Measurements from ENCODE around the gene C1R. TPM values are rescaled to one million over a fixed set of nuclear protein-coding genes. Genes with fewer than 3 reads are reported as not detected.

Gene C1R
- total RNA-seq, 1 donor from 2014 or later: 2.5 TPM

DNA sequence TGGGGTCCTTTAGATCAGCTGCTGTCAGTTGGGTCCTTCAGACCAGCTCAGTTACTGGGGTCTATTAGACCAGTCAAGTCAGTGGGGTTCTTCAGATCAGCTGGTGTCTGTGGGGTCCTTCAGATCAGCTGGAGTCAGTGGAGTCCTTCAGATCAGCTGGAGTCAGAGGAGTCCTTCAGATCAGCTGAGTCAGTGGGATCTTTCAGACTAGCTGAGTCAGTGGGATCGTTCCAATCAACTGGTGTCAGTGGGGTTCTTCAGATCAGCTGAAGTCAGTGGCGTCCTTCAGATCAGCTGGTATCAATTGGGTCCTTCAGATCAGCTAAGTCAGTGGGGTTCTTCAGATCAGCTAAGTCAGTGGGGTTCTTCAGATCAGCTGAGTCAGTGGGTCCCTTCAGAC, 59.3 kb downstream of the C1R start:
- DNase-seq: no peak

DNA sequence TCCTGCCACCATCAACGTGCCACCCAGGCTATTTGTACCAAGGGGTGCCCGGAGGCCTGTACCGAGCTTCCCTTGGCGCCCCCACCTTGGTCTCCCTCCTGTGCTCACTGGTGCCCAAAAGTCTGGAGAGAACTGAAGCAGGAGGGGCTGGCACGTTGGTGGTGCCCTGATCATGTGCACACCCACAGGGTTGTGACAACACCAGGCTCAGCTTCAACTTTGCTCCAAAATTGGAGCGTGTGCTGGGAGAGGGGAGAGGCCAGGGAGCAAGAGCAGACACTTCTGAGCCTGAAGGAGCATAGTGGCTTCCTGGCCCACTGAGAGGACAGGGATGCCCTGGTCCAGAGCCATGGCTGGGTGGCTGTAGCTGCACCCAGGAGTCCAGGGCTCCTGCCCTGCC, 60.9 kb downstream of the C1R start:
- DNase-seq: no peak

Small RNA genes lying within 50 kb of the gene (small RNA-seq; reads per million reads assigned to genes)
- gene AC006512.1 (not detected), gene RNU6-485P (not detected)

Other genes with a start within 250 kb of the C1R start
- gene CDCA3, start 241.2 kb downstream of the C1R start, total RNA-seq: 3.9 TPM
- 66.8 TPM for gene USP5, start 240.3 kb downstream of the C1R start, total RNA-seq
- 179 TPM for gene TPI1, start 224.9 kb downstream of the C1R start, total RNA-seq
- 2.8 TPM for gene SPSB2, start 219.1 kb downstream of the C1R start, total RNA-seq
- gene LRRC23, start 187.6 kb downstream of the C1R start, total RNA-seq: 7.6 TPM
- gene ENO2, start 177.9 kb downstream of the C1R start, total RNA-seq: 137 TPM
- 9.2 TPM for gene ATN1, start 164.5 kb downstream of the C1R start, total RNA-seq
- not detected for gene RNU7-1, start 148.6 kb downstream of the C1R start, total RNA-seq
- gene C12orf57, start 148.4 kb downstream of the C1R start, total RNA-seq: 243 TPM
- 3.1 TPM for gene PTPN6, start 141.1 kb downstream of the C1R start, total RNA-seq
- 102 TPM for gene PHB2, start 121.8 kb downstream of the C1R start, total RNA-seq
- 26.0 TPM for gene EMG1, start 121.5 kb downstream of the C1R start, total RNA-seq
- 6.6 TPM for gene LPCAT3, start 74.0 kb downstream of the C1R start, total RNA-seq
- gene C1S, start 31.7 kb downstream of the C1R start, total RNA-seq: 10.8 TPM
- gene C1RL, start 16.8 kb upstream of the C1R start, total RNA-seq: 3.4 TPM
- gene RBP5, start 36.4 kb upstream of the C1R start, total RNA-seq: not detected
- gene CLSTN3, start 37.9 kb upstream of the C1R start, total RNA-seq: 60.5 TPM
- 71.1 TPM for gene PEX5, start 97.2 kb upstream of the C1R start, total RNA-seq
- not detected for gene ACSM4, start 211.6 kb upstream of the C1R start, total RNA-seq

Measured in occipital lobe (tissue), 3 donors.